Esophagus muscularis mucosa (tissue), 4 donors: Measurements from ENCODE around the gene FOXRED1. TPM values are rescaled to one million over a fixed set of nuclear protein-coding genes. Genes with fewer than 3 reads are reported as not detected.
A peak's percentile ranks its signal among the peaks of the same experiment; 100 is the strongest.

Experiments used
- DNase-seq: peaks from one replicate; pipeline ENCODE4 v3.0.0-alpha.2; 2017; ENCODE audit errors: extremely low spot score
- H3K27ac ChIP-seq, 4 donors: fragments of 200-600 bp; sonication (generic); replicated peaks in 1 of 4; 1 replicate in 3 of 4; 2 replicates in 1 of 4; pipeline ENCODE4 v1.5.1; 2016 to 2019; ENCODE audit warnings: mild to moderate bottlenecking in 1 of 4
- H3K27me3 ChIP-seq, 4 donors: fragments of 200-600 bp; sonication (generic); one replicate each; pipeline versions ENCODE4 v1.5.1 to v1.6.0; 2016 to 2019
- H3K36me3 ChIP-seq, 4 donors: fragments of 200-600 bp; sonication (generic); one replicate each; pipeline ENCODE4 v1.5.1; 2016 to 2019
- H3K4me1 ChIP-seq, 4 donors: fragments of 200-600 bp; sonication (generic); one replicate each; pipeline ENCODE4 v1.5.1; 2016 to 2019
- H3K4me3 ChIP-seq, 4 donors: fragments of 200-600 bp; sonication (generic); 1 replicate in 2 of 4; 2 replicates in 2 of 4; pipeline ENCODE4 v1.5.1; 2016 to 2019; ENCODE audit warnings: mild to moderate bottlenecking in 4 of 4, moderate library complexity in 1 of 4
- H3K9me3 ChIP-seq, 4 donors: fragments of 200-600 bp; sonication (generic); 1 replicate in 3 of 4; 2 replicates in 1 of 4; pipeline ENCODE4 v1.5.1; 2016 to 2019
- CTCF ChIP-seq, 3 experiments: fragments of 200-600 bp in 2 of 3; fragments of 450-650 bp in 1 of 3; sonication (generic) in 2 of 3; IDR thresholded peaks; one replicate each; pipeline ENCODE4 v1.5.1; 2017 to 2019; ENCODE audit warnings: antibody characterized with exemption in 3 of 3, mild to moderate bottlenecking in 2 of 3, moderate library complexity in 1 of 3
- EP300 ChIP-seq: sonication (generic); formaldehyde crosslinking; IDR thresholded peaks from one replicate; pipeline ENCODE4 v1.6.1; 2017; ENCODE audit warnings: antibody characterized with exemption
- POLR2A ChIP-seq: fragments of 450-650 bp; IDR thresholded peaks from one replicate; pipeline ENCODE4 v1.6.1; 2017; ENCODE audit warnings: antibody characterized with exemption, moderate library complexity, mild to moderate bottlenecking, low read depth
- POLR2AphosphoS5 ChIP-seq, 2 donors: sonication (generic); formaldehyde crosslinking; IDR thresholded peaks; one replicate each; pipeline ENCODE4 v1.6.1; 2017; ENCODE audit warnings: antibody characterized with exemption in 2 of 2
- WGBS: methylation state at CpG from one replicate; pipeline ENCODE4 v1.1.5; 2018; 5-methylcytosine and 5-hydroxymethylcytosine counted together
- intact Hi-C: fragments of 100-400 bp; cut with DNase I; formaldehyde crosslinking; loops from one replicate; pipeline ENCODE4 v1.15.1; 2023
- total RNA-seq, 4 donors: library from RNA; depleted of rRNA; stranded (reverse); fragments of >200 nt; gene quantifications; one replicate each; pipeline versions ENCODE4 v1.1.0 to v1.2.1, GENCODE V29; 2016

The FOXRED1 gene
- total RNA-seq, 4 donors from 2014 or later: 10.9 to 13.1 (median 12.2) TPM

GRCh38 chr11:126282736-126283591 is 14.0 kb downstream of the FOXRED1 start, which contains the start of gene TIRAP:
TSS of gene TIRAP (plus strand) at chr11:126283093. CDS start at chr11:126290895, 7,802 bp downstream.
- H3K9me3 ChIP-seq: no peaks in the 10 kb centered on the region
- peak within 1 kb of the TSS; percentile 83 to 96 (median 88) for H3K4me3 ChIP-seq
- peaks cover 16 to 34% (median 32%) of the 10 kb centered on the region in 4 donors for H3K4me1 ChIP-seq
- intact Hi-C loops: no loop called here
- peak within 1 kb of the TSS; percentile 92 to 98 (median 95) for H3K27ac ChIP-seq
- no peak for TF ChIP-seq POLR2A
- peak; percentile 25 to 61 for TF ChIP-seq POLR2AphosphoS5 (IDR thresholded peaks at IDR 0.05)
- WGBS: under 1% methylated on average over 55 of the region's 82 CpGs
- peaks cover 7 to 15% (median 8%) of the 10 kb centered on the region in 4 donors for H3K36me3 ChIP-seq
- no peaks in the 10 kb centered on the region for H3K27me3 ChIP-seq
- DNase-seq: no peak

GRCh38 chr11:126284829-126285228 is 15.9 kb downstream of the FOXRED1 start:
- Histone ChIP-seq H3K9me3 (no peaks in the 10 kb centered on the region), H3K36me3 (peaks cover 0 to 32% (median 11%) of the 10 kb centered on the region in 4 donors), H3K27me3 (no peaks in the 10 kb centered on the region), H3K4me3 (no peak overlapping the region), H3K27ac (peak overlapping the region in 1 of 4 donors; percentile 95), H3K4me1 (peaks cover 16 to 34% (median 32%) of the 10 kb centered on the region in 4 donors)
- WGBS: 43% methylated on average over 6 of the region's 6 CpGs
- DNase-seq: no peak
- intact Hi-C loops: no loop called here
- TF ChIP-seq POLR2AphosphoS5 (IDR thresholded peaks at IDR 0.05): no peak
- TF ChIP-seq EP300: no peak
- TF ChIP-seq POLR2A: no peak
- TF ChIP-seq CTCF (IDR thresholded peaks at IDR 0.05): no peak

GRCh38 chr11:126288237-126288636 is 19.3 kb downstream of the FOXRED1 start:
- Histone ChIP-seq H3K36me3 (peaks cover 30 to 66% (median 43%) of the 10 kb centered on the region in 4 donors), H3K4me3 (no peak overlapping the region), H3K27ac (no peak overlapping the region), H3K9me3 (no peaks in the 10 kb centered on the region), H3K4me1 (peaks cover 7 to 22% (median 19%) of the 10 kb centered on the region in 4 donors), H3K27me3 (no peaks in the 10 kb centered on the region)
- TF ChIP-seq POLR2A (no peak), POLR2AphosphoS5 (IDR thresholded peaks at IDR 0.05) (no peak), EP300 (no peak), CTCF (IDR thresholded peaks at IDR 0.05) (no peak)
- DNase-seq: no peak
- 89% methylated on average over 6 of the region's 6 CpGs for WGBS
- intact Hi-C loops: no loop called here

GRCh38 chr11:126290887-126291286 is 21.9 kb downstream of the FOXRED1 start:
- TF ChIP-seq POLR2AphosphoS5 (IDR thresholded peaks at IDR 0.05): no peak
- no peak for TF ChIP-seq EP300
- no peak for TF ChIP-seq CTCF (IDR thresholded peaks at IDR 0.05)
- no peak for TF ChIP-seq POLR2A
- Histone ChIP-seq H3K4me1 (no peaks in the 10 kb centered on the region), H3K27me3 (no peaks in the 10 kb centered on the region), H3K36me3 (peaks cover 45 to 92% (median 56%) of the 10 kb centered on the region in 4 donors), H3K9me3 (no peaks in the 10 kb centered on the region), H3K27ac (no peak overlapping the region), H3K4me3 (no peak overlapping the region)
- intact Hi-C loops: no loop called here
- 81% methylated on average over 12 of the region's 12 CpGs for WGBS
- DNase-seq: no peak

GRCh38 chr11:126293726-126294125 is 24.8 kb downstream of the FOXRED1 start:
- WGBS: 92% methylated on average over 5 of the region's 5 CpGs
- Histone ChIP-seq H3K4me1 (no peaks in the 10 kb centered on the region), H3K4me3 (no peak overlapping the region), H3K36me3 (peaks cover 48 to 83% (median 57%) of the 10 kb centered on the region in 4 donors), H3K27me3 (no peaks in the 10 kb centered on the region), H3K27ac (no peak overlapping the region), H3K9me3 (no peaks in the 10 kb centered on the region)
- no peak for DNase-seq
- intact Hi-C loops: no loop called here
- TF ChIP-seq EP300 (no peak), CTCF (IDR thresholded peaks at IDR 0.05) (no peak), POLR2AphosphoS5 (IDR thresholded peaks at IDR 0.05) (no peak), POLR2A (no peak)
